ACC112 (cell line): ENCODE results near the gene GADD45G.

Experiments used
- H2AFZ ChIP-seq: fragments of 200-600 bp; sonication (generic); one replicate; pipeline ENCODE4 v1.6.0; 2017; ENCODE audit warnings: antibody characterized with exemption, low read length; ENCODE audit not compliant: unreplicated experiment
- H3K27ac ChIP-seq: fragments of 200-600 bp; sonication (generic); 2 replicates; pipeline ENCODE4 v1.5.1; 2014; ENCODE audit warnings: low read depth, mild to moderate bottlenecking, antibody characterized with exemption, low read length, moderate library complexity
- H3K27me3 ChIP-seq: fragments of 200-600 bp; sonication (generic); 2 replicates; pipeline ENCODE4 v1.6.1; 2014; ENCODE audit warnings: mild to moderate bottlenecking, antibody characterized with exemption, low read length, moderate library complexity, mixed read lengths; ENCODE audit not compliant: insufficient read depth
- H3K36me3 ChIP-seq: fragments of 200-600 bp; sonication (generic); 2 replicates; pipeline ENCODE4 v1.6.1; 2016; ENCODE audit warnings: mild to moderate bottlenecking, antibody characterized with exemption, low read length, moderate library complexity, mixed read lengths; ENCODE audit not compliant: insufficient read depth
- H3K4me1 ChIP-seq: fragments of 200-600 bp; sonication (generic); one replicate; pipeline ENCODE4 v1.6.1; 2016; ENCODE audit warnings: low read length, mixed read lengths; ENCODE audit not compliant: insufficient read depth, unreplicated experiment, control insufficient read depth
- H3K4me3 ChIP-seq: fragments of 200-600 bp; sonication (generic); 2 replicates; pipeline ENCODE4 v1.5.1; 2014; ENCODE audit warnings: mild to moderate bottlenecking, low read depth, low read length
- H3K79me2 ChIP-seq: fragments of 200-600 bp; sonication (generic); one replicate; pipeline ENCODE4 v1.6.0; 2016; ENCODE audit warnings: low read length; ENCODE audit not compliant: control insufficient read depth, unreplicated experiment, insufficient read depth

Gene GADD45G

DNA sequence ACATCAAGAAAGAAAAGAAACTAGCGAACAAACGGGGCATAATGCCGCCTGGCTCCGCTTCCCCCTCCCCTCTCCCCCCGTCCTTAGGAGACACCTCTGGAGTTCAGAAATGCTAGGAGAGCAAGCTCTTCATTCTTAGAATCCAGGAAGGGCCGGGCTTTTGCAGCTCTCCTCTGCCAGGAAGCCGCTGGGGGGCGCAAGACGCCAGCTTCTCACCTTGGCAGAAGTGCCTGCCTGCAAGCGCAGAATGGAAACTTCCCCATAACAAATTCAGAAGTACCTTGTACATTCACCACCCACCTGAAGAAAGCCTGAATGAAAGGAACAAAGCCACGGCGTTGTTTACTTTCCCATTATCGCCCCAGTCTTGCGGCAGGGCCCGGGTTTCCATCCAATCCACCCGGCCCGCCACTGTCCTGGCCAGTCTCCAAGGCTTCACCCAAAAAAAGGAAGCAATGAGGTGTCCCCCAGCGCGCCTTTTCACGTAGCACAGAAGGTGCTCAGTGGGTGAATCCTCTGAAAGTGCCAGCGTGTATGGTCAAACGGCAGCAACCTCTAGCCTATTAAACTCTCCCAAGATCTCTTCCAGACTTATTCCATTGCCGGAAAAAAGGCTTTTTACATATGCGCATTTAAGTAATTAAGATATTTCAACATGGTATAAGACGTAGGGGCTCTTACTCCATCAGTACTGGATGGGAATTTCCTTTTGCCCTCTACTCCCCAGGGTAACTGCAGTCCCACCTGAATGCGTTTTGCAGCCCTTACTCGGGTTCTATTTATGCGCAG, 1.6 kb upstream of the GADD45G start:
- H2AFZ ChIP-seq, result no peak overlapping the region
- H3K27ac ChIP-seq, result no peak overlapping the region
- H3K4me1 ChIP-seq, result peaks cover 24% of the 10 kb centered on the region
- peak overlapping the region; percentile 63 for H3K4me3 ChIP-seq
- no peaks in the 10 kb centered on the region for H3K36me3 ChIP-seq
- H3K79me2 ChIP-seq, result no peaks in the 10 kb centered on the region
- peaks cover 65% of the 10 kb centered on the region for H3K27me3 ChIP-seq

DNA sequence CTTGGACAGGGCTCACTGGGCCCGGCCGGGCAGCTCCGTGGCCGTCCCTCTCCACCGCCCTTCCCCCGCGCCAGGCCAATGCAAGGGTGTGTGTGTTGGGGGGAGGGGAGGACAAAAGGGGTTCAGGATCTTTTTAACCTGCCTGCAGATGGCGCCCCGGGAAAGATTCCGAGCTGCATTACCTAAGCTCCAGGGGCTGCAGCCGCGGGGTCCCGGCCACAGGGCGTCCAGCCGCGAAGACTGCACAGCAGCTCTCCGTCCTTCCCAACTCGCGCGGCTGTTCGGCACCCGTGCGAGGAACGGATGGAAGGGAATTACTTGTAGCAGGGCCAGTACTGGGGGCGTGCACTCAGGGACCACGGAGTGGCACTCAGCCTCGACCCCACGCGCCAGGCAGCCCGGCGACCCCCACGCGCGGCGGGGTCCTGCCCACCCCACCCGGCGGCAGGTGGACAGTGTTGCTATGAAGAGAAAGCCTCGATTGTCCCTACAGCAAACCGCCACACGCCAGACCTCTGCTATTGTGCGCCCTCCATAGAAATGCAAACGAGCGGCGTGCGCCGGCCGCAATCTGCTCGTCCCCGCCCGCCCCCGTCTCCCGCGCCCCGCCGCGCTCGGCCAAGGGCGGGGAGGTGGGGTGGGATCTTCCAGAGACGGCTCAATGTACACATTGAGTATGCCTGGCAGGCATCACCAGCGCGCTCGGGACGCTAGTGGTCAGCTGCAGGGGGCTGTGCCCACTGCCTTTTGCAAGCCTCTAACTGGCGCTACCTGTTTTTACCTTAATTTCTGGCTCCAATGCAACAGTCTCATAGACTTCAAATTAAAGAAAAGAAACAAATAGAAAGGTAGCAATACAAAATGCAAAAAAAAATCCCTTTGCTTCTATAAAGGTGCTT, 796 bp upstream of the GADD45G start:
- H3K36me3 ChIP-seq, result no peaks in the 10 kb centered on the region
- H3K79me2 ChIP-seq, result no peaks in the 10 kb centered on the region
- H3K4me1 ChIP-seq, result peaks cover 24% of the 10 kb centered on the region
- peak overlapping the region; percentile 63 for H3K4me3 ChIP-seq
- H2AFZ ChIP-seq, result no peak overlapping the region
- peaks cover 58% of the 10 kb centered on the region for H3K27me3 ChIP-seq
- H3K27ac ChIP-seq, result no peak overlapping the region

DNA sequence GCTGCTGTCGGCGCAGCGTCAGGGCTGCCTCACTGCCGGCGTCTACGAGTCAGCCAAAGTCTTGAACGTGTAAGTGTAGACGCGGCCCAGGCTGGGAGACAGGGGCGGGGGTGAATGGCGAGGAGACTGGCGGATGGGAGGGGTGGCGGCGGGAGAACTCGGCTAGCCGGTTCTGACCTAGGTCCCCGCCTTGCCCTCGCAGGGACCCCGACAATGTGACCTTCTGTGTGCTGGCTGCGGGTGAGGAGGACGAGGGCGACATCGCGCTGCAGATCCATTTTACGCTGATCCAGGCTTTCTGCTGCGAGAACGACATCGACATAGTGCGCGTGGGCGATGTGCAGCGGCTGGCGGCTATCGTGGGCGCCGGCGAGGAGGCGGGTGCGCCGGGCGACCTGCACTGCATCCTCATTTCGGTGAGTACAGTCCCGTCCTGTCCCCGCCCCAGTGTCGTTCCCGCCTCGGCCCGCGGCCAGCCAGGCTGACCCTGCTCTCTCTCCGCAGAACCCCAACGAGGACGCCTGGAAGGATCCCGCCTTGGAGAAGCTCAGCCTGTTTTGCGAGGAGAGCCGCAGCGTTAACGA, 745 bp downstream of the GADD45G start:
- no peak overlapping the region for H3K27ac ChIP-seq
- peaks cover 24% of the 10 kb centered on the region for H3K4me1 ChIP-seq
- H3K4me3 ChIP-seq, result peak overlapping the region; percentile 63
- H3K79me2 ChIP-seq, result no peaks in the 10 kb centered on the region
- H2AFZ ChIP-seq, result peak overlapping the region; percentile 0
- H3K36me3 ChIP-seq, result no peaks in the 10 kb centered on the region
- H3K27me3 ChIP-seq, result peaks cover 42% of the 10 kb centered on the region

DNA sequence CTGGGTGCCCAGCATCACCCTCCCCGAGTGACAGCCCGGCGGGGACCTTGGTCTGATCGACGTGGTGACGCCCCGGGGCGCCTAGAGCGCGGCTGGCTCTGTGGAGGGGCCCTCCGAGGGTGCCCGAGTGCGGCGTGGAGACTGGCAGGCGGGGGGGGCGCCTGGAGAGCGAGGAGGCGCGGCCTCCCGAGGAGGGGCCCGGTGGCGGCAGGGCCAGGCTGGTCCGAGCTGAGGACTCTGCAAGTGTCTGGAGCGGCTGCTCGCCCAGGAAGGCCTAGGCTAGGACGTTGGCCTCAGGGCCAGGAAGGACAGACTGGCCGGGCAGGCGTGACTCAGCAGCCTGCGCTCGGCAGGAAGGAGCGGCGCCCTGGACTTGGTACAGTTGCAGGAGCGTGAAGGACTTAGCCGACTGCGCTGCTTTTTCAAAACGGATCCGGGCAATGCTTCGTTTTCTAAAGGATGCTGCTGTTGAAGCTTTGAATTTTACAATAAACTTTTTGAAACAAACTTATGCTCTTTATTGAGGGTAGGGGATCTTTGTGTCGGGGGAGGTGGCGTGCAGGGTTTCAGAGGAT, 1.3 kb downstream of the GADD45G start:
- H3K4me1 ChIP-seq, result peaks cover 24% of the 10 kb centered on the region
- H3K79me2 ChIP-seq, result no peaks in the 10 kb centered on the region
- no peaks in the 10 kb centered on the region for H3K36me3 ChIP-seq
- no peak overlapping the region for H2AFZ ChIP-seq
- peaks cover 37% of the 10 kb centered on the region for H3K27me3 ChIP-seq
- H3K4me3 ChIP-seq, result peak overlapping the region; percentile 63
- H3K27ac ChIP-seq, result no peak overlapping the region

DNA sequence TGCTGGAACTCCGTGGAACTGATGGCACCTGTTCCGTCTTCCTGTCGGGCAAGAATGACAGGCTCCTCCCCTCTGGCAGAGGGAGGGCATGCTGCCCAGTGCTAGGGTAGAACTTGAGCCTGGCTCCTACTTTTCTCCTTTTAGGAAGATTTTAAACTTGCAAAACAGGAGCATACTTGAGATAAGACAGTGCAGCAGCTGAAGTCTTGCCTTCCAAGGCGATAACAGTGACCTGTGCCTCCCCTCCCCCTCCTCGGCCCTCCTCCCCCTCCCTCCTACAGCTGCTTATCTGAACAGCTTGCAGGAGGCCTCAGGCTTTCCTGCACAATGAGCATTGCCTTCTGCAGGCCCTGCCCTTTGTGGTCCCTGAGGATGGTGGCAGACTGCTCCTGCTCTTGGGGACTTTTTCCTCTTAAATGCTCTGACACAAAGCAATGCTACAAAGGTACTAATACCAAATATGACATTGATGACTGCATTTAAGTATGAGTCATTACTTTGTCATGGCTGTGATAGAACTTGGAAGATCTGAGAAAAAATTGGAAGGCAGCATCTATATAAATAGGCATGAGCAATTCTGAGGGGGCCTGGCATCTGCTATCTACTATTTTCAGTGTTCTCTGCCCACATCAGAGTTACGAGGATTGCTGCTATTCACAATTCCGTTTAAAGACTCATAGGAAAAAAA, 2.0 kb downstream of the GADD45G start:
- H3K79me2 ChIP-seq, result no peaks in the 10 kb centered on the region
- peaks cover 30% of the 10 kb centered on the region for H3K27me3 ChIP-seq
- H3K27ac ChIP-seq, result no peak overlapping the region
- H3K4me3 ChIP-seq, result no peak overlapping the region
- peaks cover 24% of the 10 kb centered on the region for H3K4me1 ChIP-seq
- no peaks in the 10 kb centered on the region for H3K36me3 ChIP-seq
- H2AFZ ChIP-seq, result no peak overlapping the region

DNA sequence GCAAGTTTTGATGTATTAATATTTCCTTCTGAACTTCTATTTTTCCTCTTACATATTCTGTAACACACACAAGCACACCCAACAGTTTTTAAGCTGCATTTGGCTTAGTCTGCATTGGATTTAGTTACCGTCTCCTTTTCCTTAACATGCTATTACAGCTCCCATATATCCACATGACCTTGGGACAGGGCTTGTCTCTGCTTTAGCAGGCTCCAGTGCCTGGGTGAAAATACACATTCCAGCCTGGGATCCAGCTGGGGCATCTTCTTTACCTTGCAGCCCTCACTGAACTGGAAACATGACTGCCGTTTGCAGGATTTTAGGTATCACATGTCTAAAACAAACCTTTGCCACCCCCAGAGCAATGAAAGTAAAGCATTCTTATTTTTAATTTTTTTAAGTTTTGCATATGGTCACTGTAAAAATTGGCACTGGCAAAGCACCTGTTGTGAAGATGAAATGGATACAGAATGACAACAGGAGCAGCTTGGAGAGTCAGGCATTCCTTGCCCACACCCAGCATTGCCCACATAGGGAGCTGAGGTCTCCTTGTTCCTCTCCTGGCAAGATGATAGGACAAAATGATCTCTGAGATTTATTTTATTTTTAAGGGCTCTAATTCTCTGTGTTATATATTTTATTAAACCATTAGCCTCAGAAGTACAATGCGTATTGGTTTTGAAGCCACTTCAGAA, 4.0 kb downstream of the GADD45G start:
- no peak overlapping the region for H3K4me3 ChIP-seq
- no peaks in the 10 kb centered on the region for H3K36me3 ChIP-seq
- peaks cover 24% of the 10 kb centered on the region for H3K27me3 ChIP-seq
- H3K79me2 ChIP-seq, result no peaks in the 10 kb centered on the region
- H3K27ac ChIP-seq, result no peak overlapping the region
- peaks cover 19% of the 10 kb centered on the region for H3K4me1 ChIP-seq
- H2AFZ ChIP-seq, result no peak overlapping the region

DNA sequence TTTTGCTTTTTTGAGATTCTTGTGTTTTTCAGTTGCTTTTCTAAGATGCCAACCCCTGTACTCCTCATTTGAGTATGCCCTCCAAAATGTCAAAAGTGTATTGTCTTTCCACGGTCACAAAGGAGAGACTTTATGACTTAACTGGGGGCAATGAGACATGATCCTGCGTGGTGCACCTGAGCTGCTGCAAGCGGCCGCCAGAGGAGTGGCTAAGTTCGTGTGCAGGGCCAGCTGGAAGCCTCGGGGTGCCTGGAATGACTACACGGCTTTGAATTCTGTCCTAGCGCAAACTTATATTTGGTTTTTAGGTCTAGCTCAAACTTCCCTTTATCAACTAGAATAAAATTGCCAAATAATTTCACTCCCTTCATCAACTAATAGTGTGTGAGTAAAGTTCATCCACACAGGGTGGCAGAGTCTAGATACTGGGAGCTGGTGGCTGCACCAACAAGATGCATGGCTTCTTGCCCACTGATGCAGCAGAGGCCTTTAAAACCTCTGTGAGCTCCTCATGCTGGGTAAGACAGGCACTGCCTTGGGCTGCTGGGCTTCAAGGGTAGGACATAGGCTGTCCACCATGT, 4.7 kb downstream of the GADD45G start:
- Histone ChIP-seq H3K27me3 (peaks cover 24% of the 10 kb centered on the region), H2AFZ (no peak overlapping the region), H3K4me1 (peaks cover 16% of the 10 kb centered on the region), H3K27ac (no peak overlapping the region), H3K36me3 (no peaks in the 10 kb centered on the region), H3K79me2 (no peaks in the 10 kb centered on the region), H3K4me3 (no peak overlapping the region)

DNA sequence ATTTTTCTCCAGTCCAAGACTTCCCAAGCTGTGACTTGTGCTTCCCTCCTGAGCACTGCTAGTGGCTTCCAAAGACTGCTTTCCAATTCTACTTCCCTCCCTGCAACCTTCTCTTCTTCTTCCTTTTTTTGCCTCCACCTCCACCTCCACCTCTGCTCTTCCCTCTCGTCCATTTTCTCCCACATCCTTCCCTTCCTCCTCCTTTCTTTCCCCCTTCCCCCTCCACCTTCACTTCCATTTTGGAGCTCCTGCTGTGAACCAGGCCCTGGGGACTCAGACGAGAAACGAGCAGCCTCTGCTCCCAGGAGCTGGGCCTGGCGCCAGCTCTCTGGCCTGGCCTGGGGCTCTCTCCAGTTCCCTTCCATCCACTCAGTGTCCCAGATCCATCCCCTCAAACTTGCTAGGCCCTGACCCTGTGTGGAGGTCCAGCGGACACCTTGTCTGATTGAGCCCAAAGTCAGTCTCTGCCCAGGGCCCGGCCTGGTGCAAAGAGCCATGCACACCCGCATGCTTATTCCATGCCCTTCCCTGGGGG, 5.6 kb downstream of the GADD45G start:
- Histone ChIP-seq H2AFZ (no peak overlapping the region), H3K27ac (no peak overlapping the region), H3K36me3 (no peaks in the 10 kb centered on the region), H3K27me3 (peaks cover 19% of the 10 kb centered on the region), H3K79me2 (no peaks in the 10 kb centered on the region), H3K4me3 (no peak overlapping the region), H3K4me1 (peaks cover 15% of the 10 kb centered on the region)

DNA sequence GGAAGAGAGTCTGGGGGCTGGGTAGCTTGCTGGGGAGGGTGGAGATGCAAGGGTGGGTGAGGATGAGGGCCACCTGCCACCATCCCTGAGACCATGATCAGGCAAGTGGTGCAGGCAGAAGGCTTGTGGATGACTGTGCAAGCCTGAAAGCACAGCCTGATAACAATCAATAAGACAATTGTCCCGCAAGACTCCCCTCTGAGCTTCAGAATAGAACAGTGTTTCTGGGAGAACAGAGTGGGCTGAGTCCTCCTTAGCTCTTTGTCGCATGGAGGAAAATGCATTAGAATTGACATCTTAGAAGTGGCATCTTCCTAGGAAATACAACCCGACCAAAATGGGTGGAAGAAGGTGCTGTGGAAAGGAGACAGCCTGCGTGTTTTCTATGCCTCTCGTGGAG, 6.6 kb downstream of the GADD45G start:
- H3K27ac ChIP-seq, result no peak overlapping the region
- H3K4me3 ChIP-seq, result no peak overlapping the region
- no peak overlapping the region for H2AFZ ChIP-seq
- H3K79me2 ChIP-seq, result no peaks in the 10 kb centered on the region
- H3K27me3 ChIP-seq, result peaks cover 23% of the 10 kb centered on the region
- no peaks in the 10 kb centered on the region for H3K36me3 ChIP-seq
- H3K4me1 ChIP-seq, result peaks cover 7% of the 10 kb centered on the region
